ENCODE results near the gene AMTN.
"Not testable (repeated sequence)": the region's sequence is repeated elsewhere in the genome, so short reads cannot be mapped to it uniquely, and the experiment has no call there.

The AMTN gene

GRCh38 chr4:70518269-70518668 is at the start of gene AMTN:
AMTN (plus strand) TSS chr4:70518569; CDS start chr4:70518778, 209 bp downstream.
- DNase-seq (ENCODE audit: low spot score), result no peak

- DNase-seq (ENCODE audit: low spot score), result peak; percentile 15
These were observed 46.5 kb upstream of the AMTN start, which contains the start of gene MUC7 for GRCh38 chr4:70471897-70472296. MUC7 (plus strand) TSS chr4:70472197; CDS start chr4:70474022, 1,825 bp downstream.

- DNase-seq (ENCODE audit: low spot score), result no peak
These were observed 44.7 kb upstream of the AMTN start for GRCh38 chr4:70473679-70474078.

- DNase-seq (ENCODE audit: low spot score), result no peak
These were observed 29.6 kb upstream of the AMTN start for GRCh38 chr4:70488748-70489147.

- peak; percentile 39 for DNase-seq (ENCODE audit: low spot score)
These were observed 22.1 kb upstream of the AMTN start for GRCh38 chr4:70496231-70496630.

- not testable (repeated sequence) for DNase-seq (ENCODE audit: low spot score)
These were observed 16.5 kb upstream of the AMTN start for GRCh38 chr4:70501838-70502237.

- DNase-seq (ENCODE audit: low spot score), result no peak
These were observed 13.6 kb upstream of the AMTN start for GRCh38 chr4:70504733-70505132.

- DNase-seq (ENCODE audit: low spot score), result peak; percentile 45
These were observed 13.1 kb upstream of the AMTN start for GRCh38 chr4:70505151-70505748.

- no peak for DNase-seq (ENCODE audit: low spot score)
These were observed 9.6 kb upstream of the AMTN start for GRCh38 chr4:70508801-70509200.

- DNase-seq (ENCODE audit: low spot score), result no peak
These were observed 7.0 kb upstream of the AMTN start for GRCh38 chr4:70511365-70511764.

- no peak for DNase-seq (ENCODE audit: low spot score)
These were observed 2.8 kb upstream of the AMTN start for GRCh38 chr4:70515367-70516250.

GRCh38 chr4:70518716-70519115 is 347 bp downstream of the AMTN start:
- DNase-seq (ENCODE audit: low spot score), result no peak

- no peak for DNase-seq (ENCODE audit: low spot score)
These were observed 4.3 kb downstream of the AMTN start for GRCh38 chr4:70522626-70523025.

- no peak for DNase-seq (ENCODE audit: low spot score)
These were observed 12.6 kb downstream of the AMTN start for GRCh38 chr4:70530997-70531396.

GRCh38 chr4:70531981-70532380 is 13.6 kb downstream of the AMTN start:
- no peak for DNase-seq (ENCODE audit: low spot score)

- DNase-seq (ENCODE audit: low spot score), result no peak
These were observed 14.8 kb downstream of the AMTN start for GRCh38 chr4:70533211-70533610.

GRCh38 chr4:70533791-70534190 is 15.4 kb downstream of the AMTN start:
- DNase-seq (ENCODE audit: low spot score), result no peak

GRCh38 chr4:70534886-70535285 is 16.5 kb downstream of the AMTN start:
- DNase-seq (ENCODE audit: low spot score), result not testable (repeated sequence)

- DNase-seq (ENCODE audit: low spot score), result no peak
These were observed 20.5 kb downstream of the AMTN start for GRCh38 chr4:70538869-70539268.

GRCh38 chr4:70544279-70544868 is 26.0 kb downstream of the AMTN start:
- no peak for DNase-seq (ENCODE audit: low spot score)

- DNase-seq (ENCODE audit: low spot score), result no peak
These were observed 38.5 kb downstream of the AMTN start for GRCh38 chr4:70556856-70557255.

GRCh38 chr4:70559211-70559830 is 41.0 kb downstream of the AMTN start:
- DNase-seq (ENCODE audit: low spot score), result peak; percentile 82

- DNase-seq (ENCODE audit: low spot score), result no peak
These were observed 41.6 kb downstream of the AMTN start for GRCh38 chr4:70559924-70560323.

Data from COLO829 (cell line).